K562 (cell line): ENCODE results near the gene SLC2A6. TPM values are rescaled to one million over a fixed set of nuclear protein-coding genes. Genes with fewer than 3 reads are reported as not detected.

Experiments
- ATAC-seq: fragments of 200-7000 bp; cut with Tn5 transposase; 3 replicates; pipeline ENCODE4 v1.9.1; 2020; ENCODE audit warnings: moderate library complexity
- BruUV-seq: library from RNA; stranded (reverse); fragments of 400-500 nt; replicated peaks from 2 replicates; lab custom pipeline; 2021; lab: Mats Ljungman, UMichigan
- CTCF ChIA-PET: fragments of 300-600 bp; formaldehyde crosslinking; extraction: SDS; loops from one replicate; lab custom pipeline; 2021; ENCODE audit warnings: low intra/inter-chr PET ratio; lab: Yijun Ruan, JAX
- POLR2A ChIA-PET: fragments of 300-600, 350-650 bp; sonication (Branson Sonifier 250); formaldehyde crosslinking; extraction: SDS; loops from one replicate; lab custom pipeline; 2021; ENCODE audit warnings: antibody characterized with exemption, inconsistent platforms; lab: Yijun Ruan, JAX
- DNase-seq, 4 experiments: peaks; one replicate each; pipeline versions ENCODE4 v3.0.0 to v3.0.0-alpha.2; 2011 to 2018; ENCODE audit warnings: low spot score in 3 of 4, mixed read lengths in 3 of 4; ENCODE audit errors: extremely low read depth in 1 of 4
- FAIRE-seq: peaks from 2 replicates; lab custom pipeline; 2011; peaks lifted over from hg19 to GRCh38; lab: Jason Lieb, UNC
- H2AFZ ChIP-seq: 2 replicates; pipeline ENCODE4 v1.6.0; 2011; ENCODE audit warnings: low read depth, low read length, control low read depth, inconsistent platforms
- H3K27ac ChIP-seq: fragments of 200-600 bp; 3 replicates; pipeline ENCODE4 v1.8.0; 2011; ENCODE audit warnings: low read depth, mild to moderate bottlenecking, control low read depth, inconsistent platforms, low read length, moderate library complexity, mixed read lengths; ENCODE audit errors: extremely low read depth
- H3K27me3 ChIP-seq, 2 experiments: fragments of 300-600 bp in 1 of 2; 2 replicates in 1 of 2; 3 replicates in 1 of 2; pipeline versions ENCODE4 v1.6.0 to v1.8.0; 2011; ENCODE audit warnings: inconsistent platforms in 2 of 2, low read length in 2 of 2, mild to moderate bottlenecking in 1 of 2, mixed read lengths in 1 of 2, moderate library complexity in 1 of 2; ENCODE audit not compliant: control insufficient read depth in 2 of 2, insufficient read depth in 2 of 2
- H3K36me3 ChIP-seq: fragments of 300-600 bp; 3 replicates; pipeline ENCODE4 v1.8.0; 2011; ENCODE audit warnings: mild to moderate bottlenecking, low read length, inconsistent platforms; ENCODE audit not compliant: control insufficient read depth, insufficient read depth
- H3K4me1 ChIP-seq, 2 experiments: fragments of 200-600 bp in 1 of 2; replicated peaks in 1 of 2; 2 replicates in 1 of 2; 3 replicates in 1 of 2; pipeline versions ENCODE4 v1.5.1 to v1.8.0; 2011; ENCODE audit warnings: inconsistent platforms in 2 of 2, low read length in 2 of 2, mild to moderate bottlenecking in 1 of 2, mixed read lengths in 1 of 2, moderate library complexity in 1 of 2; ENCODE audit not compliant: control insufficient read depth in 2 of 2, insufficient read depth in 2 of 2
- H3K4me2 ChIP-seq: 2 replicates; pipeline ENCODE4 v1.6.1; 2011; ENCODE audit warnings: low read length, control low read depth, inconsistent platforms, mixed read lengths; ENCODE audit not compliant: insufficient read depth
- H3K4me3 ChIP-seq: fragments of 200-600 bp; sonication (generic), shearing (Covaris generic); 2 replicates; pipeline ENCODE4 v1.5.1; 2016; ENCODE audit warnings: control low read depth, inconsistent platforms
- H3K79me2 ChIP-seq: fragments of 200-600 bp; 3 replicates; pipeline ENCODE4 v1.8.0; 2011; ENCODE audit warnings: low read length, inconsistent platforms; ENCODE audit not compliant: control insufficient read depth, insufficient read depth
- H3K9ac ChIP-seq, 2 experiments: 2 replicates each; pipeline versions ENCODE4 v1.6.0 to v1.6.1; 2011; ENCODE audit warnings: low read depth in 2 of 2, low read length in 2 of 2, control low read depth in 1 of 2, inconsistent platforms in 1 of 2, mild to moderate bottlenecking in 1 of 2, mixed read lengths in 1 of 2; ENCODE audit not compliant: insufficient read depth in 1 of 2
- H3K9me1 ChIP-seq: one replicate; pipeline ENCODE4 v1.6.0; 2011; ENCODE audit warnings: inconsistent platforms, mild to moderate bottlenecking, low read length, moderate library complexity; ENCODE audit not compliant: control insufficient read depth, insufficient read depth
- H3K9me3 ChIP-seq: replicated peaks from 2 replicates; pipeline ENCODE4 v1.5.1; 2011; ENCODE audit warnings: low read depth, low read length, inconsistent platforms; ENCODE audit not compliant: control insufficient read depth, insufficient read depth
- H4K20me1 ChIP-seq: replicated peaks from 2 replicates; pipeline ENCODE4 v1.6.1; 2011; ENCODE audit warnings: low read length, inconsistent platforms, mixed read lengths; ENCODE audit not compliant: control insufficient read depth, insufficient read depth
- ATF1 ChIP-seq, 2 experiments: fragments of 450-650 bp in 1 of 2; IDR thresholded peaks; 2 replicates each; pipeline ENCODE4 v1.6.1; 2016; ENCODE audit warnings: missing compliant biosample characterization in 1 of 2, missing genetic modification characterization in 1 of 2
- ATF4 ChIP-seq: fragments of 450-650 bp; formaldehyde crosslinking; IDR thresholded peaks from 2 replicates; pipeline ENCODE4 v1.4.0; 2022; ENCODE audit warnings: mild to moderate bottlenecking, moderate library complexity
- BACH1 ChIP-seq: fragments of 200-800 bp; sonication (Bioruptor generic); IDR thresholded peaks from 2 replicates; pipeline ENCODE4 v1.6.1; 2016; ENCODE audit warnings: missing genetic modification characterization, missing compliant biosample characterization
- CREB5 ChIP-seq: fragments of 250-450 bp; sonication (Bioruptor Pico); IDR thresholded peaks from 2 replicates; pipeline ENCODE4 v1.5.0; 2020; ENCODE audit warnings: mild to moderate bottlenecking
- NFIX ChIP-seq: fragments of 250-450 bp; sonication (Bioruptor Pico); IDR thresholded peaks from 2 replicates; pipeline ENCODE4 v1.4.0; 2020; ENCODE audit warnings: low read depth, mild to moderate bottlenecking, moderate library complexity
- RB1 ChIP-seq: fragments of 450-650 bp; IDR thresholded peaks from 2 replicates; pipeline ENCODE4 v1.6.1; 2017; ENCODE audit warnings: low read depth, mild to moderate bottlenecking
- RBM25 ChIP-seq: fragments of 200-400 bp; formaldehyde crosslinking; IDR thresholded peaks from 2 replicates; pipeline ENCODE4 v1.6.1; 2018; ENCODE audit warnings: low read length, low read depth, moderate library complexity; ENCODE audit not compliant: severe bottlenecking
- SFPQ ChIP-seq: fragments of 200-400 bp; formaldehyde crosslinking; IDR thresholded peaks from 2 replicates; pipeline ENCODE4 v1.6.1; 2017; ENCODE audit warnings: mild to moderate bottlenecking, low read depth, low read length, moderate library complexity
- SMAD1 ChIP-seq: fragments of 150-350 bp; IDR thresholded peaks from 2 replicates; pipeline ENCODE4 v1.6.1; 2014; ENCODE audit warnings: low read length, low read depth; ENCODE audit not compliant: partially characterized antibody
- SMAD4 ChIP-seq: fragments of 250-450 bp; sonication (Bioruptor Pico); conservative IDR thresholded peaks from 2 replicates; pipeline ENCODE4 v1.8.0; 2021; ENCODE audit warnings: inconsistent platforms, mild to moderate bottlenecking, moderate library complexity
- SMARCB1 ChIP-seq: IDR thresholded peaks from 2 replicates; pipeline ENCODE4 v1.6.1; 2011; ENCODE audit warnings: improper control_type of control experiment, low read depth; ENCODE audit not compliant: insufficient read length
- TFAP4 ChIP-seq: sonication (generic); formaldehyde crosslinking; IDR thresholded peaks from 2 replicates; pipeline ENCODE4 v1.8.0; 2022; ENCODE audit warnings: missing genetic modification reagents, mild to moderate bottlenecking, moderate library complexity, borderline replicate concordance
- U2AF1 ChIP-seq: fragments of 200-400 bp; formaldehyde crosslinking; optimal IDR thresholded peaks from 2 replicates; pipeline ENCODE3; 2017; ENCODE audit warnings: mild to moderate bottlenecking, low read depth, low read length, moderate library complexity
- ZNF140 ChIP-seq: fragments of 250-450 bp; sonication (Bioruptor Pico); IDR thresholded peaks from 2 replicates; pipeline ENCODE4 v1.8.0; 2021; ENCODE audit warnings: moderate library complexity, mild to moderate bottlenecking, inconsistent platforms
- ZSCAN29 ChIP-seq: fragments of 450-650 bp; IDR thresholded peaks from 2 replicates; pipeline ENCODE4 v1.6.1; 2017
- WGBS: fragments of 100-300 bp; shearing (Covaris generic); methylation state at CpG from one replicate; pipeline ENCODE4 v1.1.6; 2016; ENCODE audit warnings: low coverage, mixed read lengths; ENCODE audit not compliant: insufficient coverage; ENCODE audit errors: missing lambda C conversion rate; 5-methylcytosine and 5-hydroxymethylcytosine counted together
- in situ Hi-C: fragments of 300-500 bp; cut with MboI; formaldehyde crosslinking; loops from 4 replicates; pipeline ENCODE4 v1.15.0; 2018; ENCODE audit warnings: inconsistent platforms, mixed read lengths
- intact Hi-C: fragments of 100-400 bp; cut with micrococcal nuclease; formaldehyde crosslinking; loops from 2 replicates; pipeline ENCODE4 v1.14.2; 2022
- polyA plus RNA-seq, 8 experiments: library from polyadenylated mRNA; depleted of rRNA in 4 of 8; stranded (reverse) in 5 of 8; unstranded in 3 of 8; fragments of >200 nt; fragmentation: Nextera tagmentation in 2 of 8; fragmentation: Illumina TruSeq in 1 of 8; extraction: Ambion mirVana in 2 of 8; extraction: Trizol in 1 of 8; gene quantifications; 2 replicates each; pipeline versions ENCODE4 v1.2.1 to v1.2.3, GENCODE V29; 2011 to 2014; ENCODE audit warnings: inconsistent platforms in 1 of 8, missing spikeins in 1 of 8
- total RNA-seq, 7 experiments: library from RNA; depleted of rRNA in 6 of 7; stranded (reverse); fragments of >200 nt in 6 of 7; fragmentation: Illumina TruSeq in 2 of 7; extraction: Trizol in 2 of 7; gene quantifications; 2 replicates each; pipeline versions ENCODE4 v1.2.1 to v1.2.3, GENCODE V29; 2011 to 2021; ENCODE audit warnings: low replicate concordance in 1 of 7

SLC2A6 gene
- total and polyA plus RNA-seq, 9 of the 15 experiments (the other 6 are each of a cell fraction or from before 2014, with no cell fraction given), result 0.04 to 0.38 (median 0.09) TPM; not detected in 3

GRCh38 chr9:133459476-133460404, 19.2 kb downstream of the SLC2A6 start, which contains the start of gene CACFD1:
Gene CACFD1 (plus strand): TSS chr9:133459978. CDS start chr9:133460067, 89 bp downstream.
- 1% methylated on average over 32 of the region's 86 CpGs for WGBS
- Histone ChIP-seq H3K4me3 (peak within 1 kb of the TSS; percentile 83), H3K4me1 (peaks cover 5 to 48% of the 10 kb centered on the region in 2 experiments; a peak in 3 of 5 replicates), H3K27me3 (peaks cover 27 to 77% of the 10 kb centered on the region in 2 experiments; a peak in 4 of 5 replicates), H3K79me2 (no peaks in the 10 kb centered on the region), H3K27ac (peak within 1 kb of the TSS; percentile 72), H3K9ac (peak within 1 kb of the TSS; percentile 82 to 97; a peak in 3 of 4 replicates), H3K9me1 (peaks cover 11% of the 10 kb centered on the region), H3K4me2 (peak within 1 kb of the TSS; percentile 90), H3K36me3 (no peaks in the 10 kb centered on the region), H3K9me3 (no peaks in the 10 kb centered on the region), H4K20me1 (peaks cover 32% of the 10 kb centered on the region), H2AFZ (peak within 1 kb of the TSS; percentile 99)
- ChIA-PET CTCF (interaction anchor here (0.7 kb wide), 1 partner anchor 1243 kb away, joined by 4 read pairs; no protein-coding TSS in a partner anchor), POLR2A (interaction anchor here (0.5 to 1.9 kb wide), 11 partner anchors 12 to 282 kb away, joined by 3 to 14 read pairs (median 3); no protein-coding TSS in a partner anchor)
- BruUV-seq, result no TSS peak
- DNase-seq (peak; percentile 96 to 97 (median 97)), FAIRE-seq (peak; percentile 92), ATAC-seq (peak; percentile 94)
- in situ Hi-C loops, result no loop called here
- intact Hi-C loops, result no loop called here
- TF ChIP-seq ZNF140 (CRISPR knock-in tag) (no peak), ZSCAN29 (no peak), ATF4 (no peak), SMAD1 (no peak), SMAD4 (peak; percentile 50; the same call in 1 of the 2 replicates), BACH1 (tag) (no peak), ATF1 (CRISPR knock-in tag; IDR thresholded peaks at IDR 0.05) (no peak), ATF1 (tag; IDR thresholded peaks at IDR 0.05) (peak; percentile 44), RBM25 (no peak), U2AF1 (no peak), CREB5 (CRISPR knock-in tag) (no peak), SFPQ (no peak), NFIX (no peak), TFAP4 (CRISPR knock-in tag) (peak; percentile 38; the same call in 1 of the 2 replicates), RB1 (peak; percentile 76; the same call in 1 of the 2 replicates), SMARCB1 (no peak)
